PC-9 (cell line): ENCODE measurements around the gene OFD1. TPM values are rescaled to one million over a fixed set of nuclear protein-coding genes. Genes with fewer than 3 reads are reported as not detected.

Experiments used
- BruUV-seq: library from RNA; stranded (reverse); fragments of 400-500 nt; replicated peaks from 2 replicates; lab custom pipeline; 2021; lab: Mats Ljungman, UMichigan
- CTCF ChIA-PET: fragments of 300-600 bp; sonication (Branson Sonifier 250); formaldehyde crosslinking; loops from one replicate; lab custom pipeline; 2022; ENCODE audit warnings: antibody characterized with exemption; lab: Charles Lee
- POLR2A ChIA-PET: fragments of 300-600 bp; sonication (Branson Sonifier 250); formaldehyde crosslinking; loops from one replicate; lab custom pipeline; 2022; ENCODE audit warnings: antibody characterized with exemption; ENCODE audit not compliant: unreplicated experiment; lab: Charles Lee
- DNase-seq, 2 experiments: peaks; one replicate each; pipeline versions ENCODE4 v3.0.0 to v3.0.0-alpha.2; 2015 to 2022; ENCODE audit warnings: mixed read lengths in 1 of 2
- H2AFZ ChIP-seq: fragments of 200-600 bp; sonication (generic); 2 replicates; pipeline ENCODE4 v1.8.1; 2017; ENCODE audit warnings: antibody characterized with exemption
- H3F3A ChIP-seq: fragments of 200-600 bp; sonication (generic); 2 replicates; pipeline ENCODE4 v1.8.1; 2017; ENCODE audit warnings: antibody characterized with exemption, mild to moderate bottlenecking, low read depth; ENCODE audit not compliant: insufficient read depth
- H3K27ac ChIP-seq: fragments of 200-600 bp; sonication (generic); 2 replicates; pipeline ENCODE4 v1.6.1; 2016; ENCODE audit warnings: mixed run types
- H3K27me3 ChIP-seq: fragments of 200-600 bp; sonication (generic); 2 replicates; pipeline ENCODE4 v1.6.1; 2016; ENCODE audit warnings: low read depth, mixed run types; ENCODE audit not compliant: insufficient read depth
- H3K36me3 ChIP-seq: fragments of 200-600 bp; sonication (generic); 2 replicates; pipeline ENCODE4 v1.6.1; 2016; ENCODE audit warnings: low read depth, mixed run types
- H3K4me1 ChIP-seq: fragments of 200-600 bp; sonication (generic); replicated peaks from 2 replicates; pipeline ENCODE4 v1.6.1; 2016; ENCODE audit warnings: mixed run types; ENCODE audit not compliant: insufficient read depth
- H3K4me2 ChIP-seq: fragments of 200-600 bp; sonication (generic); 2 replicates; pipeline ENCODE4 v1.6.1; 2017; ENCODE audit warnings: mixed run types
- H3K4me3 ChIP-seq: fragments of 200-600 bp; sonication (generic); 2 replicates; pipeline ENCODE4 v1.6.1; 2016; ENCODE audit warnings: mixed run types
- H3K79me2 ChIP-seq: fragments of 200-600 bp; sonication (generic); 2 replicates; pipeline ENCODE4 v1.6.1; 2017; ENCODE audit warnings: low read depth, mixed run types
- H3K9me2 ChIP-seq: fragments of 200-600 bp; sonication (generic); 2 replicates; pipeline ENCODE4 v1.8.1; 2017; ENCODE audit warnings: mild to moderate bottlenecking; ENCODE audit not compliant: insufficient read depth
- H3K9me3 ChIP-seq: fragments of 200-600 bp; sonication (generic); 2 replicates; pipeline ENCODE4 v1.8.1; 2016; ENCODE audit warnings: low read depth; ENCODE audit not compliant: insufficient read depth
- H4K20me1 ChIP-seq: fragments of 200-600 bp; sonication (generic); 2 replicates; pipeline ENCODE4 v1.8.1; 2017; ENCODE audit not compliant: insufficient read depth
- EZH2 ChIP-seq: fragments of 200-600 bp; sonication (generic); IDR thresholded peaks from 2 replicates; pipeline ENCODE4 v1.8.0; 2017; ENCODE audit warnings: antibody characterized with exemption, low read depth
- intact Hi-C: fragments of 100-400 bp; cut with micrococcal nuclease; formaldehyde crosslinking; loops from one replicate; pipeline ENCODE4 v1.10.0; 2022; ENCODE audit not compliant: unreplicated experiment
- total RNA-seq: library from RNA; stranded (reverse); gene quantifications from 2 replicates; pipeline ENCODE4 v1.2.3, GENCODE V29; 2021
- TF ChIP-seq, protein P1 (sequence below): fragments of 200-600 bp; sonication (generic); conservative IDR thresholded peaks from 2 replicates; pipeline ENCODE4 v1.6.1; 2017; ENCODE audit warnings: mixed run types, antibody characterized with exemption, mild to moderate bottlenecking, moderate library complexity

The OFD1 gene
- total RNA-seq, 1 experiment from 2014 or later = 31.6 TPM

GRCh38 chrX:13780868-13781427 lies 46.4 kb downstream of the OFD1 start:
- Histone ChIP-seq H3K27ac (no peak overlapping the region), H2AFZ (no peak overlapping the region), H3K9me2 (no peaks in the 10 kb centered on the region), H3K4me3 (no peak overlapping the region), H3K27me3 (peaks cover 4% of the 10 kb centered on the region; the same call in 1 of the 2 replicates), H3K36me3 (no peaks in the 10 kb centered on the region), H4K20me1 (no peaks in the 10 kb centered on the region), H3K79me2 (no peaks in the 10 kb centered on the region), H3K4me1 (no peaks in the 10 kb centered on the region), H3K4me2 (no peak overlapping the region), H3K9me3 (no peaks in the 10 kb centered on the region), H3F3A (no peaks in the 10 kb centered on the region)
- no TSS peak for BruUV-seq
- TF ChIP-seq, protein P1, sequence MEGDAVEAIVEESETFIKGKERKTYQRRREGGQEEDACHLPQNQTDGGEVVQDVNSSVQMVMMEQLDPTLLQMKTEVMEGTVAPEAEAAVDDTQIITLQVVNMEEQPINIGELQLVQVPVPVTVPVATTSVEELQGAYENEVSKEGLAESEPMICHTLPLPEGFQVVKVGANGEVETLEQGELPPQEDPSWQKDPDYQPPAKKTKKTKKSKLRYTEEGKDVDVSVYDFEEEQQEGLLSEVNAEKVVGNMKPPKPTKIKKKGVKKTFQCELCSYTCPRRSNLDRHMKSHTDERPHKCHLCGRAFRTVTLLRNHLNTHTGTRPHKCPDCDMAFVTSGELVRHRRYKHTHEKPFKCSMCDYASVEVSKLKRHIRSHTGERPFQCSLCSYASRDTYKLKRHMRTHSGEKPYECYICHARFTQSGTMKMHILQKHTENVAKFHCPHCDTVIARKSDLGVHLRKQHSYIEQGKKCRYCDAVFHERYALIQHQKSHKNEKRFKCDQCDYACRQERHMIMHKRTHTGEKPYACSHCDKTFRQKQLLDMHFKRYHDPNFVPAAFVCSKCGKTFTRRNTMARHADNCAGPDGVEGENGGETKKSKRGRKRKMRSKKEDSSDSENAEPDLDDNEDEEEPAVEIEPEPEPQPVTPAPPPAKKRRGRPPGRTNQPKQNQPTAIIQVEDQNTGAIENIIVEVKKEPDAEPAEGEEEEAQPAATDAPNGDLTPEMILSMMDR = no peak
- TF ChIP-seq EZH2 = no peak
- POLR2A ChIA-PET = no interaction called here
- intact Hi-C loops = no loop called here
- no peak for DNase-seq
- CTCF ChIA-PET = no interaction called here

DNA sequence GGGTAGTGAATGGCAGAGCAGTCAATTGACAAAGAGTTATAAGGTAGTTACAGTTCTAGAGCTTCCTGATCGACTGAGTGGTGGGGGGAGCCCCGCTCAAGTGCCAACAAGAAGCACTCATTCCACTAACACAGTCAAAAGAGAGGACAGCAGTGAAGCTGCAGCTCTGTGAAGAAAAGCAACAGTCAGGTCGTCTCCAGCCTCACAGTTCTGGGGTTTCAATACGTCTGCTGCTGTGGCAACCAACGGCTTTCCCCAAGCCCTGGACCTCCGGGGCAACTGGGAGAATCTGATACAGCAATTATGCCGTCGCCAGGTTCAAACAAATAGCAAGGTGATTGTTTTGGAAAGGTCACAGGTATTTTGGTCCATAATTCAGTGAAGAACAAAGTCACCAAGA lies 51.5 kb downstream of the OFD1 start:
- Histone ChIP-seq H3K4me2 (no peak overlapping the region), H3K9me3 (no peaks in the 10 kb centered on the region), H3K4me1 (no peaks in the 10 kb centered on the region), H3F3A (no peaks in the 10 kb centered on the region), H3K27me3 (peaks cover 13% of the 10 kb centered on the region; the same call in 1 of the 2 replicates), H3K79me2 (no peaks in the 10 kb centered on the region), H2AFZ (no peak overlapping the region), H3K4me3 (no peak overlapping the region), H4K20me1 (no peaks in the 10 kb centered on the region), H3K27ac (no peak overlapping the region), H3K9me2 (no peaks in the 10 kb centered on the region), H3K36me3 (no peaks in the 10 kb centered on the region)
- no peak for TF ChIP-seq EZH2
- DNase-seq = no peak
- intact Hi-C loops = no loop called here
- BruUV-seq = no TSS peak
- ChIA-PET CTCF (no interaction called here), POLR2A (no interaction called here)

GRCh38 chrX:13790206-13791131 lies 55.9 kb downstream of the OFD1 start:
- Histone ChIP-seq H2AFZ (no peak overlapping the region), H3K79me2 (no peaks in the 10 kb centered on the region), H3K36me3 (no peaks in the 10 kb centered on the region), H3K27me3 (peaks cover 13% of the 10 kb centered on the region; the same call in 1 of the 2 replicates), H3K9me3 (no peaks in the 10 kb centered on the region), H3K27ac (no peak overlapping the region), H3F3A (no peaks in the 10 kb centered on the region), H3K4me3 (no peak overlapping the region), H3K4me2 (no peak overlapping the region), H3K4me1 (no peaks in the 10 kb centered on the region), H3K9me2 (no peaks in the 10 kb centered on the region), H4K20me1 (no peaks in the 10 kb centered on the region)
- no TSS peak for BruUV-seq
- TF ChIP-seq, protein P1 = no peak
- no peak for TF ChIP-seq EZH2
- ChIA-PET CTCF (no interaction called here), POLR2A (no interaction called here)
- no peak for DNase-seq
- intact Hi-C loops = no loop called here
